Panc1 (cell line): ENCODE data around the gene ZER1. TPM values are rescaled to one million over a fixed set of nuclear protein-coding genes. Genes with fewer than 3 reads are reported as not detected.

Source experiments
- ATAC-seq: fragments of 200-7000 bp; cut with Tn5 transposase; 2 replicates; pipeline ENCODE4 v1.9.1; 2020; ENCODE audit warnings: mild to moderate bottlenecking, moderate library complexity
- BruUV-seq: library from RNA; stranded (reverse); fragments of 400-500 nt; replicated peaks from 2 replicates; lab custom pipeline; 2021; lab: Mats Ljungman, UMichigan
- CTCF ChIA-PET: fragments of 300-600 bp; sonication (Branson Sonifier 250); formaldehyde crosslinking; loops from one replicate; lab custom pipeline; 2022; ENCODE audit warnings: antibody characterized with exemption; lab: Charles Lee
- POLR2A ChIA-PET: fragments of 300-600 bp; sonication (Branson Sonifier 250); formaldehyde crosslinking; loops from one replicate; lab custom pipeline; 2022; ENCODE audit warnings: antibody characterized with exemption; lab: Charles Lee
- DNase-seq: peaks from one replicate; pipeline ENCODE4 v3.0.0-alpha.2; 2010; ENCODE audit warnings: low read depth, low spot score
- H3K27ac ChIP-seq: 2 replicates; pipeline ENCODE4 v1.5.1; 2011; ENCODE audit warnings: mild to moderate bottlenecking, low read length, inconsistent platforms
- H3K27me3 ChIP-seq: fragments of 200-500 bp; sonication (Bioruptor generic); 2 replicates; pipeline ENCODE4 v1.6.0; 2014; ENCODE audit warnings: low read length, inconsistent platforms; ENCODE audit not compliant: control insufficient read depth, insufficient read depth
- H3K36me3 ChIP-seq: fragments of 200-500 bp; sonication (Bioruptor generic); 2 replicates; pipeline ENCODE4 v1.5.1; 2014; ENCODE audit warnings: inconsistent platforms, mild to moderate bottlenecking, low read length, moderate library complexity; ENCODE audit not compliant: control insufficient read depth, insufficient read depth
- H3K4me1 ChIP-seq: 2 replicates; pipeline ENCODE4 v1.5.1; 2011; ENCODE audit warnings: inconsistent platforms, mild to moderate bottlenecking, low read length, moderate library complexity; ENCODE audit not compliant: control insufficient read depth, insufficient read depth
- H3K4me3 ChIP-seq, 2 experiments: 2 replicates each; pipeline ENCODE4 v1.5.1; 2011 to 2012; ENCODE audit warnings: low read depth in 2 of 2, low read length in 2 of 2, mild to moderate bottlenecking in 2 of 2, inconsistent platforms in 1 of 2, moderate library complexity in 1 of 2
- H3K9me3 ChIP-seq: fragments of 200-500 bp; sonication (Bioruptor generic); 2 replicates; pipeline ENCODE4 v1.5.1; 2014; ENCODE audit warnings: low read depth, mild to moderate bottlenecking, inconsistent platforms, low read length, moderate library complexity; ENCODE audit not compliant: control insufficient read depth, insufficient read depth
- POLR2AphosphoS5 ChIP-seq: IDR thresholded peaks from 2 replicates; pipeline ENCODE4 v1.6.1; 2012; ENCODE audit warnings: mild to moderate bottlenecking, low read depth, low read length, moderate library complexity
- SIN3A ChIP-seq: IDR thresholded peaks from 2 replicates; pipeline ENCODE4 v1.6.1; 2012; ENCODE audit warnings: low read depth, mild to moderate bottlenecking, low read length, moderate library complexity, borderline replicate concordance; ENCODE audit not compliant: insufficient read depth
- TCF7L2 ChIP-seq: IDR thresholded peaks from 2 replicates; pipeline ENCODE4 v1.6.1; 2011; ENCODE audit warnings: mild to moderate bottlenecking, low read depth, low read length, inconsistent platforms
- in situ Hi-C: cut with HindIII; loops from 2 replicates; pipeline ENCODE4 v1.10.0; 2016; ENCODE audit warnings: low sequenced_read_pairs, low pct_unique_long_range_greater_than_20kb
- intact Hi-C: fragments of 100-400 bp; cut with micrococcal nuclease; formaldehyde crosslinking; loops from one replicate; pipeline ENCODE4 v1.10.0; 2022; ENCODE audit not compliant: unreplicated experiment
- total RNA-seq: library from RNA; stranded (reverse); gene quantifications from one replicate; pipeline ENCODE4 v1.2.1, GENCODE V29; 2021; ENCODE audit not compliant: unreplicated experiment
- TF ChIP-seq, protein P1 (sequence below), 2 experiments: IDR thresholded peaks; 2 replicates each; pipeline ENCODE4 v1.6.1; 2011 to 2012; ENCODE audit warnings: low read depth in 2 of 2, control low read depth in 1 of 2, low read length in 1 of 2, mild to moderate bottlenecking in 1 of 2, moderate library complexity in 1 of 2; ENCODE audit not compliant: insufficient read depth in 1 of 2
- TF ChIP-seq, protein P2 (sequence below): fragments of 450-650 bp; IDR thresholded peaks from 2 replicates; pipeline ENCODE4 v1.5.1; 2017; ENCODE audit warnings: mild to moderate bottlenecking

Gene ZER1
- total RNA-seq, 1 experiment from 2014 or later, result 16.2 TPM

DNA sequence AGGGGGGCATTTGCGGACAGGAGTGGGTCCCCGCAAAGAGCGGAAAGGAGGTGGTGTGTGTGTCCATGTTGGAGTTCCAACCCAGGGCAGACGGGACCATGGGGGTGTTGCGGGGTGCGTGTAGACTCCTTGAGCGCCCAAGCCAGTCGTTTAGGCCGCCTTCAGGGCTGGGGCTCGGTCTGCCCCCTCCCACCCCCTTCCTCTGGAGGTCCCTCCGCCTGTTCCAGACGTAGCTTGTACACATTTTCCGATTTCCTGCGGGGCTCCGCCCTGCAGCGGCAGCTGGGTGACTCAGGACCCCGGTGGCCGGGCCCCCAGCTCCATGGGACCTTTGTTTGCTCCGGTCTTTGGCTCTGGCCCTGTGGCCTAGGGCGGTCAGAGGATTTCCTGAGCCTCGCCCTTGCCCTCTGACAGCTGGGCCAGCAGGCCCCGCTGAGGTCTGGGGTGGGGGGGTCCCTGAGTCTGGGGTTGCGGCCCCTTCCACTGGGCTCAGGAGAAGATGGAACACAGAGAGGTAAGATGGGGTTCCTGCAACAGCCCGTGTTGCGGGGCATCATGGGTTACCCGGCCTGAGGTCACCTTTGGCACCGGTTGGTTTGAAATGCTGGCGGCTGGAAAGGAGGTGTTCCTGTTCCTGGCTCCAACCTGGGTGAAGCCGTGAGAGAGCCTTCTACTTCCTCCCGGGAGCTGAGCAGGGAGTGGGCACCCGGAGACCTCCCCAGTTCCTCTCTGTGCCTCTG is 67.9 kb downstream of the ZER1 start:
- DNase-seq (no peak), ATAC-seq (no peak; the same call in 1 of the 2 replicates)
- Histone ChIP-seq H3K27me3 (no peaks in the 10 kb centered on the region), H3K4me1 (peaks cover 3% of the 10 kb centered on the region; the same call in 1 of the 2 replicates), H3K36me3 (no peaks in the 10 kb centered on the region; the same call in 1 of the 2 replicates), H3K27ac (peak overlapping the region; percentile 77), H3K4me3 (peak overlapping the region; percentile 62 to 64), H3K9me3 (no peaks in the 10 kb centered on the region)
- POLR2A ChIA-PET, result no interaction called here
- in situ Hi-C loops, result no loop called here
- 0 out of 2 replicates have a peak, but pooled peaks have one; percentile 26 for TF ChIP-seq POLR2AphosphoS5
- TF ChIP-seq, protein P1, sequence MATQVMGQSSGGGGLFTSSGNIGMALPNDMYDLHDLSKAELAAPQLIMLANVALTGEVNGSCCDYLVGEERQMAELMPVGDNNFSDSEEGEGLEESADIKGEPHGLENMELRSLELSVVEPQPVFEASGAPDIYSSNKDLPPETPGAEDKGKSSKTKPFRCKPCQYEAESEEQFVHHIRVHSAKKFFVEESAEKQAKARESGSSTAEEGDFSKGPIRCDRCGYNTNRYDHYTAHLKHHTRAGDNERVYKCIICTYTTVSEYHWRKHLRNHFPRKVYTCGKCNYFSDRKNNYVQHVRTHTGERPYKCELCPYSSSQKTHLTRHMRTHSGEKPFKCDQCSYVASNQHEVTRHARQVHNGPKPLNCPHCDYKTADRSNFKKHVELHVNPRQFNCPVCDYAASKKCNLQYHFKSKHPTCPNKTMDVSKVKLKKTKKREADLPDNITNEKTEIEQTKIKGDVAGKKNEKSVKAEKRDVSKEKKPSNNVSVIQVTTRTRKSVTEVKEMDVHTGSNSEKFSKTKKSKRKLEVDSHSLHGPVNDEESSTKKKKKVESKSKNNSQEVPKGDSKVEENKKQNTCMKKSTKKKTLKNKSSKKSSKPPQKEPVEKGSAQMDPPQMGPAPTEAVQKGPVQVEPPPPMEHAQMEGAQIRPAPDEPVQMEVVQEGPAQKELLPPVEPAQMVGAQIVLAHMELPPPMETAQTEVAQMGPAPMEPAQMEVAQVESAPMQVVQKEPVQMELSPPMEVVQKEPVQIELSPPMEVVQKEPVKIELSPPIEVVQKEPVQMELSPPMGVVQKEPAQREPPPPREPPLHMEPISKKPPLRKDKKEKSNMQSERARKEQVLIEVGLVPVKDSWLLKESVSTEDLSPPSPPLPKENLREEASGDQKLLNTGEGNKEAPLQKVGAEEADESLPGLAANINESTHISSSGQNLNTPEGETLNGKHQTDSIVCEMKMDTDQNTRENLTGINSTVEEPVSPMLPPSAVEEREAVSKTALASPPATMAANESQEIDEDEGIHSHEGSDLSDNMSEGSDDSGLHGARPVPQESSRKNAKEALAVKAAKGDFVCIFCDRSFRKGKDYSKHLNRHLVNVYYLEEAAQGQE (IDR thresholded peaks at IDR 0.05; ENCODE audit: insufficient read depth in 1 of 2, low read depth in 2 of 2, low read length in 1 of 2), result no peak
- no TSS peak for BruUV-seq
- CTCF ChIA-PET, result no interaction called here
- intact Hi-C loops, result no loop called here

DNA sequence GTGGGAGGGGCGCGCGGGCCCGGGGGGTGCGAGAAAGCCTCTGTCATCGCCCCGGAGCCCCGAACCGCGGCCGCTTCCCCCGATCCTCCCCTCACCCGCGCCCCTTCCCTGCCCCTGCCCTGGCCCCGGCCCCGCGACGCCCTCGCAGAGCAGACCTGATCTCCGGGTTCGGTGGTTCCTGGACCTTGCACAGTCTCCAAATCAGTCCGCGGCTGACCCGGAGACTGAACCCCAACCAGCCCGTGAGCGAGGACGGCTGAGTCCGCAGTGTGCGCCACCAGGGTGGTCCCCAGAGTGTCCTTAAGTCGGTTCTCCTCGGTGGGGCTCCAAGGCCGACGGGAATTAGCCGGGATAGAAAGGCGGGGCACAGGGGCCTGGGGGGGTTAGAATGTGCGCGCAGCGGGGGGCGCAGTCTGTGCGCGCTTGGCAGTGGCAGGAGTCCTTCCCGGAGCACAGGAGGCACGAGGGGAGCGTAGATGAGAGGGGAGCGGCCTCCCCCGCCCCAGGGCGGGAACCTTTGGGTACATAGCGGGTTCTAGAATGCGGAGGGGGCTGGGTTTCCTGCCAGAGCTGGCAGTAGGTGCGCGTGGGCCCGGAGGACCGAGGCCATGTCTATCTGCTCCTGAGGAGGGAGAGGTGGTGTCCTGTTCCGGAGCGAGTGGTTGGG is 68.6 kb downstream of the ZER1 start:
- ATAC-seq (peak; percentile 46), DNase-seq (no peak)
- Histone ChIP-seq H3K4me1 (peaks cover 3% of the 10 kb centered on the region; the same call in 1 of the 2 replicates), H3K9me3 (no peaks in the 10 kb centered on the region), H3K27ac (peak overlapping the region; percentile 77), H3K27me3 (no peaks in the 10 kb centered on the region), H3K36me3 (no peaks in the 10 kb centered on the region; the same call in 1 of the 2 replicates), H3K4me3 (peak overlapping the region; percentile 62 to 64)
- POLR2A ChIA-PET, result no interaction called here
- in situ Hi-C loops, result no loop called here
- intact Hi-C loops, result no loop called here
- BruUV-seq, result no TSS peak
- TF ChIP-seq, protein P1 (IDR thresholded peaks at IDR 0.05; ENCODE audit: insufficient read depth in 1 of 2, low read depth in 2 of 2, low read length in 1 of 2), result no peak
- TF ChIP-seq SIN3A, result no peak
- TF ChIP-seq POLR2AphosphoS5, result no peak
- TF ChIP-seq TCF7L2, result no peak
- TF ChIP-seq, protein P2, sequence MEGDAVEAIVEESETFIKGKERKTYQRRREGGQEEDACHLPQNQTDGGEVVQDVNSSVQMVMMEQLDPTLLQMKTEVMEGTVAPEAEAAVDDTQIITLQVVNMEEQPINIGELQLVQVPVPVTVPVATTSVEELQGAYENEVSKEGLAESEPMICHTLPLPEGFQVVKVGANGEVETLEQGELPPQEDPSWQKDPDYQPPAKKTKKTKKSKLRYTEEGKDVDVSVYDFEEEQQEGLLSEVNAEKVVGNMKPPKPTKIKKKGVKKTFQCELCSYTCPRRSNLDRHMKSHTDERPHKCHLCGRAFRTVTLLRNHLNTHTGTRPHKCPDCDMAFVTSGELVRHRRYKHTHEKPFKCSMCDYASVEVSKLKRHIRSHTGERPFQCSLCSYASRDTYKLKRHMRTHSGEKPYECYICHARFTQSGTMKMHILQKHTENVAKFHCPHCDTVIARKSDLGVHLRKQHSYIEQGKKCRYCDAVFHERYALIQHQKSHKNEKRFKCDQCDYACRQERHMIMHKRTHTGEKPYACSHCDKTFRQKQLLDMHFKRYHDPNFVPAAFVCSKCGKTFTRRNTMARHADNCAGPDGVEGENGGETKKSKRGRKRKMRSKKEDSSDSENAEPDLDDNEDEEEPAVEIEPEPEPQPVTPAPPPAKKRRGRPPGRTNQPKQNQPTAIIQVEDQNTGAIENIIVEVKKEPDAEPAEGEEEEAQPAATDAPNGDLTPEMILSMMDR, result no peak
- CTCF ChIA-PET, result no interaction called here
